GM04504 (cell line): ENCODE measurements around the gene NEGR1.

Source experiments
- DNase-seq: peaks from one replicate; pipeline ENCODE4 v3.0.0-alpha.2; 2012; ENCODE audit warnings: low read depth

Gene NEGR1

GRCh38 chr1:71687376-71687775 is 595.0 kb downstream of the NEGR1 start:
- no peak for DNase-seq

- no peak for DNase-seq
These were observed 605.1 kb downstream of the NEGR1 start for GRCh38 chr1:71676979-71677925.

GRCh38 chr1:71668065-71668464 is 614.3 kb downstream of the NEGR1 start:
- no peak for DNase-seq

GRCh38 chr1:71667216-71667615 is 615.1 kb downstream of the NEGR1 start:
- no peak for DNase-seq

- no peak for DNase-seq
These were observed 615.7 kb downstream of the NEGR1 start for GRCh38 chr1:71666609-71667008.

GRCh38 chr1:71660411-71660810 is 621.9 kb downstream of the NEGR1 start:
- DNase-seq: peak; percentile 59

GRCh38 chr1:71657891-71658679 is 624.3 kb downstream of the NEGR1 start:
- DNase-seq: no peak

GRCh38 chr1:71656902-71657301 is 625.4 kb downstream of the NEGR1 start:
- DNase-seq: no peak

GRCh38 chr1:71655604-71656003 is 626.7 kb downstream of the NEGR1 start:
- no peak for DNase-seq

GRCh38 chr1:71653952-71654351 is 628.4 kb downstream of the NEGR1 start:
- no peak for DNase-seq

GRCh38 chr1:71651214-71651613 is 631.1 kb downstream of the NEGR1 start:
- DNase-seq: no peak

- no peak for DNase-seq
These were observed 632.2 kb downstream of the NEGR1 start for GRCh38 chr1:71650119-71650518.

- DNase-seq: no peak
These were observed 632.7 kb downstream of the NEGR1 start for GRCh38 chr1:71649608-71650007.

- no peak for DNase-seq
These were observed 634.6 kb downstream of the NEGR1 start for GRCh38 chr1:71647513-71648300.

GRCh38 chr1:71645015-71645414 is 637.3 kb downstream of the NEGR1 start:
- no peak for DNase-seq

- DNase-seq: no peak
These were observed 640.4 kb downstream of the NEGR1 start for GRCh38 chr1:71641903-71642302.

- no peak for DNase-seq
These were observed 641.3 kb downstream of the NEGR1 start for GRCh38 chr1:71640998-71641397.

GRCh38 chr1:71640116-71640515 is 642.2 kb downstream of the NEGR1 start:
- no peak for DNase-seq

GRCh38 chr1:71638081-71638766 is 644.1 kb downstream of the NEGR1 start:
- DNase-seq: no peak

GRCh38 chr1:71635568-71635967 is 646.8 kb downstream of the NEGR1 start:
- DNase-seq: no peak

- no peak for DNase-seq
These were observed 648.2 kb downstream of the NEGR1 start for GRCh38 chr1:71634159-71634558.

- DNase-seq: no peak
These were observed 652.3 kb downstream of the NEGR1 start for GRCh38 chr1:71630073-71630472.
